HepG2 (cell line): ENCODE results near the gene LRP5. TPM values are rescaled to one million over a fixed set of nuclear protein-coding genes. Genes with fewer than 3 reads are reported as not detected.
A peak's percentile ranks its signal among the peaks of the same experiment; 100 is the strongest.

Source experiments
- ATAC-seq: fragments of 200-7000 bp; cut with Tn5 transposase; 3 replicates; pipeline ENCODE4 v1.9.1; 2020; ENCODE audit warnings: mild to moderate bottlenecking, moderate library complexity
- BruUV-seq: library from RNA; stranded (reverse); fragments of 400-500 nt; replicated peaks from 2 replicates; lab custom pipeline; 2021; lab: Mats Ljungman, UMichigan
- CTCF ChIA-PET: fragments of 300-600 bp; formaldehyde crosslinking; extraction: SDS; loops from one replicate; lab custom pipeline; 2021; ENCODE audit warnings: low total read pairs, inconsistent platforms, low intra/inter-chr PET ratio; lab: Yijun Ruan, JAX
- POLR2A ChIA-PET: fragments of 350-600 bp; sonication (Branson Sonifier 250); formaldehyde crosslinking; loops from one replicate; lab custom pipeline; 2020; ENCODE audit warnings: antibody characterized with exemption, inconsistent platforms; lab: Yijun Ruan, JAX
- DNase-seq: peaks from one replicate; pipeline ENCODE4 v3.0.0-alpha.2; 2015; ENCODE audit warnings: low spot score
- FAIRE-seq: peaks from 3 replicates; lab custom pipeline; 2011; peaks lifted over from hg19 to GRCh38; lab: Jason Lieb, UNC
- H2AFZ ChIP-seq: one replicate; pipeline ENCODE4 v1.6.1; 2011; ENCODE audit warnings: low read length, inconsistent platforms
- H3K27ac ChIP-seq: fragments of 300-600 bp; 3 replicates; pipeline ENCODE4 v1.8.0; 2011; ENCODE audit warnings: mixed run types, mild to moderate bottlenecking, mixed read lengths, low read length, inconsistent platforms; ENCODE audit not compliant: insufficient read depth; ENCODE audit errors: extremely low read length
- H3K27me3 ChIP-seq, 2 experiments: fragments of 200-600 bp in 1 of 2; 2 replicates in 1 of 2; 3 replicates in 1 of 2; pipeline versions ENCODE4 v1.6.0 to v1.8.0; 2011; ENCODE audit warnings: low read length in 2 of 2, mild to moderate bottlenecking in 2 of 2, moderate library complexity in 2 of 2, inconsistent platforms in 1 of 2; ENCODE audit not compliant: insufficient read depth in 2 of 2, control insufficient read depth in 1 of 2
- H3K36me3 ChIP-seq, 2 experiments: fragments of 200-600 bp in 1 of 2; replicated peaks in 1 of 2; 2 replicates in 1 of 2; 3 replicates in 1 of 2; pipeline versions ENCODE4 v1.5.1 to v1.8.0; 2011; ENCODE audit warnings: low read length in 2 of 2, inconsistent platforms in 1 of 2; ENCODE audit not compliant: insufficient read depth in 2 of 2, control insufficient read depth in 1 of 2
- H3K4me1 ChIP-seq: 2 replicates; pipeline ENCODE4 v1.5.1; 2012; ENCODE audit warnings: low read length, inconsistent platforms; ENCODE audit not compliant: insufficient read depth
- H3K4me2 ChIP-seq: 2 replicates; pipeline ENCODE4 v1.6.0; 2011; ENCODE audit warnings: low read depth, low read length, inconsistent platforms
- H3K4me3 ChIP-seq, 3 experiments: fragments of 200-600 bp in 1 of 3; sonication (generic), shearing (Covaris generic) in 1 of 3; replicated peaks in 1 of 3; 2 replicates each; pipeline ENCODE4 v1.5.1; 2011 to 2016; ENCODE audit warnings: low read length in 3 of 3, inconsistent platforms in 2 of 3, low read depth in 2 of 3, mild to moderate bottlenecking in 2 of 3, control low read depth in 1 of 3, mixed read lengths in 1 of 3; ENCODE audit not compliant: insufficient read depth in 1 of 3
- H3K79me2 ChIP-seq: one replicate; pipeline ENCODE4 v1.6.1; 2011; ENCODE audit warnings: low read length, inconsistent platforms; ENCODE audit not compliant: insufficient read depth
- H3K9ac ChIP-seq: 2 replicates; pipeline ENCODE4 v1.6.0; 2011; ENCODE audit warnings: mild to moderate bottlenecking, low read depth, low read length, inconsistent platforms; ENCODE audit not compliant: insufficient read depth
- H3K9me3 ChIP-seq: 2 replicates; pipeline ENCODE4 v1.5.1; 2012; ENCODE audit warnings: mild to moderate bottlenecking, low read length
- H4K20me1 ChIP-seq: 2 replicates; pipeline ENCODE4 v1.6.0; 2011; ENCODE audit warnings: inconsistent platforms, mild to moderate bottlenecking, low read length, moderate library complexity; ENCODE audit not compliant: insufficient read depth
- AGO2 ChIP-seq: fragments of 200-400 bp; formaldehyde crosslinking; optimal IDR thresholded peaks from 2 replicates; pipeline ENCODE3; 2017; ENCODE audit warnings: mild to moderate bottlenecking, low read depth, low read length, moderate library complexity
- ETV5 ChIP-seq: IDR thresholded peaks from 2 replicates; pipeline ENCODE4 v1.6.1; 2018; ENCODE audit warnings: missing biosample characterization, missing genetic modification reagents, inconsistent platforms, borderline replicate concordance
- RBM22 ChIP-seq: fragments of 200-400 bp; formaldehyde crosslinking; optimal IDR thresholded peaks from 2 replicates; pipeline ENCODE3; 2017; ENCODE audit warnings: mild to moderate bottlenecking, low read length, moderate library complexity
- SIX1 ChIP-seq: sonication (generic); formaldehyde crosslinking; IDR thresholded peaks from 2 replicates; pipeline ENCODE4 v1.4.0; 2020; ENCODE audit warnings: missing genetic modification reagents, borderline replicate concordance
- ZNF225 ChIP-seq: sonication (generic); formaldehyde crosslinking; IDR thresholded peaks from 2 replicates; pipeline ENCODE4 v1.4.0; 2020; ENCODE audit warnings: mild to moderate bottlenecking, missing genetic modification reagents
- ZNF280B ChIP-seq: sonication (generic); formaldehyde crosslinking; IDR thresholded peaks from 2 replicates; pipeline ENCODE4 v1.5.0; 2020; ENCODE audit warnings: missing genetic modification reagents, mild to moderate bottlenecking, borderline replicate concordance
- ZNF292 ChIP-seq: sonication (generic); formaldehyde crosslinking; IDR thresholded peaks from 2 replicates; pipeline ENCODE4 v1.8.1; 2022; ENCODE audit warnings: mild to moderate bottlenecking, low read depth, missing genetic modification reagents, borderline replicate concordance
- ZNF335 ChIP-seq: sonication (generic); formaldehyde crosslinking; IDR thresholded peaks from 2 replicates; pipeline ENCODE4 v1.4.0; 2020; ENCODE audit warnings: missing genetic modification reagents
- ZNF354B ChIP-seq: sonication (generic); formaldehyde crosslinking; IDR thresholded peaks from 2 replicates; pipeline ENCODE4 v1.8.0; 2022; ENCODE audit warnings: mild to moderate bottlenecking, missing genetic modification reagents
- ZNF414 ChIP-seq: sonication (generic); formaldehyde crosslinking; IDR thresholded peaks from 2 replicates; pipeline ENCODE4 v1.5.0; 2020; ENCODE audit warnings: missing genetic modification reagents
- ZNF432 ChIP-seq: sonication (generic); formaldehyde crosslinking; IDR thresholded peaks from 2 replicates; pipeline ENCODE4 v1.5.0; 2020; ENCODE audit warnings: missing genetic modification reagents, mild to moderate bottlenecking, borderline replicate concordance
- ZNF580 ChIP-seq: IDR thresholded peaks from 2 replicates; pipeline ENCODE4 v1.6.1; 2016; ENCODE audit warnings: low read depth, borderline replicate concordance
- ZNF740 ChIP-seq: sonication (generic); formaldehyde crosslinking; IDR thresholded peaks from 2 replicates; pipeline ENCODE4 v1.4.0; 2020; ENCODE audit warnings: missing genetic modification reagents
- ZNF761 ChIP-seq: sonication (generic); formaldehyde crosslinking; conservative IDR thresholded peaks from 2 replicates; pipeline ENCODE4 v1.4.0; 2020; ENCODE audit warnings: mild to moderate bottlenecking, missing genetic modification reagents
- ZNF768 ChIP-seq: sonication (generic); formaldehyde crosslinking; IDR thresholded peaks from 2 replicates; pipeline ENCODE4 v1.4.0; 2020; ENCODE audit warnings: missing genetic modification reagents
- ZSCAN22 ChIP-seq: sonication (generic); formaldehyde crosslinking; IDR thresholded peaks from 2 replicates; pipeline ENCODE4 v1.4.0; 2020; ENCODE audit warnings: mild to moderate bottlenecking, missing genetic modification reagents
- WGBS: methylation state at CpG from one replicate; pipeline ENCODE4 v1.1.6; 2017; ENCODE audit warnings: low lambda C conversion rate; 5-methylcytosine and 5-hydroxymethylcytosine counted together
- in situ Hi-C: cut with HindIII; loops from 2 replicates; pipeline ENCODE4 v1.10.0; 2017; ENCODE audit warnings: low pct_unique_long_range_greater_than_20kb; ENCODE audit not compliant: extremely low pct_ligation_motif_present
- intact Hi-C: fragments of 100-400 bp; cut with micrococcal nuclease; formaldehyde crosslinking; loops from one replicate; pipeline ENCODE4 v1.10.0; 2022; ENCODE audit not compliant: unreplicated experiment
- polyA plus RNA-seq, 8 experiments: library from polyadenylated mRNA; depleted of rRNA in 3 of 8; stranded (reverse) in 7 of 8; unstranded in 1 of 8; fragments of >200 nt; fragmentation: Illumina TruSeq in 4 of 8; extraction: Trizol in 4 of 8; gene quantifications; 2 replicates each; pipeline versions ENCODE4 v1.2.1 to v1.2.3, GENCODE V29; 2011 to 2016; ENCODE audit warnings: low read depth in 4 of 8, missing spikeins in 1 of 8, mixed read lengths in 1 of 8; ENCODE audit not compliant: insufficient read depth in 1 of 8
- total RNA-seq, 5 experiments: library from RNA; depleted of rRNA; stranded (reverse); fragments of >200 nt; fragmentation: Illumina TruSeq; extraction: Trizol; gene quantifications; 2 replicates each; pipeline ENCODE4 v1.2.3, GENCODE V29; 2016; ENCODE audit warnings: low read depth in 1 of 5

The LRP5 gene
- total and polyA plus RNA-seq, 2 of the 13 experiments (the other 11 are each of a cell fraction or from before 2014, with no cell fraction given): 40.4 to 64.0 TPM

- no TSS peak for BruUV-seq
- ChIA-PET CTCF (no interaction called here), POLR2A (no interaction called here)
- DNase-seq (no peak), ATAC-seq (no peak), FAIRE-seq (no peak)
- intact Hi-C loops (no loop called here), in situ Hi-C loops (no loop called here)
- Histone ChIP-seq H3K4me3 (no peak overlapping the region), H4K20me1 (peaks cover 8% of the 10 kb centered on the region; the same call in 1 of the 2 replicates), H3K9ac (no peak overlapping the region), H3K4me1 (no peaks in the 10 kb centered on the region), H2AFZ (no peak overlapping the region), H3K27me3 (no peaks in the 10 kb centered on the region), H3K36me3 (peaks cover 52 to 81% of the 10 kb centered on the region in 2 experiments), H3K27ac (no peak overlapping the region), H3K9me3 (no peaks in the 10 kb centered on the region), H3K4me2 (no peak overlapping the region), H3K79me2 (no peaks in the 10 kb centered on the region)
- peak; percentile 83 for TF ChIP-seq AGO2
- no peak for TF ChIP-seq ZNF335 (CRISPR knock-in tag)
- no peak for TF ChIP-seq ZNF432
- TF ChIP-seq ETV5 (CRISPR knock-in tag): no peak
- TF ChIP-seq ZNF225 (CRISPR knock-in tag): no peak
- no peak for TF ChIP-seq ZNF292
- peak; percentile 1 for TF ChIP-seq RBM22
- WGBS: 98% methylated on average over 23 of the region's 34 CpGs
These were observed 125.7 kb downstream of the LRP5 start for GRCh38 chr11:68437927-68438657.

- no peaks in the 10 kb centered on the region for H3K4me1 ChIP-seq
- H2AFZ ChIP-seq: no peak overlapping the region
- no peak for ATAC-seq
- no peak overlapping the region for H3K4me3 ChIP-seq
- no peak overlapping the region for H3K27ac ChIP-seq
- no peak overlapping the region for H3K9ac ChIP-seq
- 85% methylated on average over 2 of the region's 6 CpGs for WGBS
- no peak for FAIRE-seq
- peaks cover 49 to 77% of the 10 kb centered on the region in 2 experiments for H3K36me3 ChIP-seq
- DNase-seq: no peak
- in situ Hi-C loops (no loop called here), intact Hi-C loops (no loop called here)
- no peaks in the 10 kb centered on the region for H3K79me2 ChIP-seq
- no peaks in the 10 kb centered on the region for H3K27me3 ChIP-seq
- POLR2A ChIA-PET: no interaction called here
- no TSS peak for BruUV-seq
- peaks cover 8% of the 10 kb centered on the region; the same call in 1 of the 2 replicates for H4K20me1 ChIP-seq
- H3K4me2 ChIP-seq: no peak overlapping the region
- H3K9me3 ChIP-seq: no peaks in the 10 kb centered on the region
- CTCF ChIA-PET: no interaction called here
- TF ChIP-seq ZNF768 (CRISPR knock-in tag) (no peak), ZNF414 (CRISPR knock-in tag) (no peak), SIX1 (CRISPR knock-in tag) (no peak), ZNF740 (CRISPR knock-in tag) (no peak), ZNF580 (CRISPR knock-in tag) (no peak), ZNF761 (CRISPR knock-in tag) (no peak), ZSCAN22 (CRISPR knock-in tag) (no peak), ZNF280B (no peak), ZNF354B (CRISPR knock-in tag) (no peak)
These were observed 126.4 kb downstream of the LRP5 start for GRCh38 chr11:68438658-68439259.
